HepG2 (cell line): ENCODE data around the gene PLSCR3. TPM values are rescaled to one million over a fixed set of nuclear protein-coding genes. Genes with fewer than 3 reads are reported as not detected.

Source experiments
- ATF1 ChIP-seq: IDR thresholded peaks from 2 replicates; pipeline ENCODE4 v1.6.1; 2016; ENCODE audit warnings: mild to moderate bottlenecking, control low read depth
- ATF5 ChIP-seq: sonication (generic); formaldehyde crosslinking; IDR thresholded peaks from 2 replicates; pipeline ENCODE4 v1.4.0; 2020; ENCODE audit warnings: mild to moderate bottlenecking, low read depth, missing genetic modification reagents
- ATM ChIP-seq: fragments of 450-650 bp; IDR thresholded peaks from 2 replicates; pipeline ENCODE4 v1.7.1; 2017; ENCODE audit warnings: mild to moderate bottlenecking, borderline replicate concordance
- FOXP1 ChIP-seq, 2 experiments: fragments of 450-650 bp in 1 of 2; IDR thresholded peaks; 2 replicates each; pipeline ENCODE4 v1.6.1; 2017 to 2018; ENCODE audit warnings: antibody characterized with exemption in 1 of 2
- LBX2 ChIP-seq: sonication (generic); formaldehyde crosslinking; IDR thresholded peaks from 2 replicates; pipeline ENCODE4 v1.5.0; 2020; ENCODE audit warnings: missing genetic modification reagents, mild to moderate bottlenecking, borderline replicate concordance
- MTA3 ChIP-seq: sonication (generic); formaldehyde crosslinking; IDR thresholded peaks from 2 replicates; pipeline ENCODE4 v1.4.0; 2020; ENCODE audit warnings: missing genetic modification reagents
- RFXAP ChIP-seq: sonication (generic); formaldehyde crosslinking; IDR thresholded peaks from 2 replicates; pipeline ENCODE4 v1.4.0; 2020; ENCODE audit warnings: missing genetic modification reagents, borderline replicate concordance
- ZFY ChIP-seq: sonication (generic); formaldehyde crosslinking; IDR thresholded peaks from 2 replicates; pipeline ENCODE4 v1.4.0; 2020; ENCODE audit warnings: missing genetic modification reagents
- ZHX2 ChIP-seq, 2 experiments: sonication (generic) in 1 of 2; formaldehyde crosslinking in 1 of 2; IDR thresholded peaks; 2 replicates each; pipeline versions ENCODE4 v1.6.1 to v1.9.0; 2014 to 2022; ENCODE audit warnings: antibody characterized with exemption in 1 of 2, borderline replicate concordance in 1 of 2, inconsistent platforms in 1 of 2, low read depth in 1 of 2, missing genetic modification reagents in 1 of 2
- ZNF281 ChIP-seq: sonication (generic); formaldehyde crosslinking; IDR thresholded peaks from 2 replicates; pipeline ENCODE4 v1.4.0; 2020; ENCODE audit warnings: missing genetic modification reagents, borderline replicate concordance
- ZNF367 ChIP-seq: sonication (generic); formaldehyde crosslinking; IDR thresholded peaks from 2 replicates; pipeline ENCODE4 v1.4.0; 2020; ENCODE audit warnings: missing genetic modification reagents, borderline replicate concordance
- ZNF44 ChIP-seq: sonication (generic); formaldehyde crosslinking; IDR thresholded peaks from 2 replicates; pipeline ENCODE4 v1.5.1; 2020; ENCODE audit warnings: mild to moderate bottlenecking, missing genetic modification reagents
- ZNF513 ChIP-seq: sonication (generic); formaldehyde crosslinking; conservative IDR thresholded peaks from 2 replicates; pipeline ENCODE4 v1.5.0; 2020; ENCODE audit warnings: missing genetic modification reagents
- ZNF784 ChIP-seq: sonication (generic); formaldehyde crosslinking; IDR thresholded peaks from 2 replicates; pipeline ENCODE4 v1.5.1; 2020; ENCODE audit warnings: missing genetic modification reagents, mild to moderate bottlenecking, borderline replicate concordance
- ZZZ3 ChIP-seq: sonication (generic); formaldehyde crosslinking; IDR thresholded peaks from 2 replicates; pipeline ENCODE4 v1.4.0; 2020; ENCODE audit warnings: missing genetic modification reagents, mild to moderate bottlenecking, borderline replicate concordance
- polyA plus RNA-seq, 8 experiments: library from polyadenylated mRNA; depleted of rRNA in 3 of 8; stranded (reverse) in 7 of 8; unstranded in 1 of 8; fragments of >200 nt; fragmentation: Illumina TruSeq in 4 of 8; extraction: Trizol in 4 of 8; gene quantifications; 2 replicates each; pipeline versions ENCODE4 v1.2.1 to v1.2.3, GENCODE V29; 2011 to 2016; ENCODE audit warnings: low read depth in 4 of 8, missing spikeins in 1 of 8, mixed read lengths in 1 of 8; ENCODE audit not compliant: insufficient read depth in 1 of 8
- total RNA-seq, 5 experiments: library from RNA; depleted of rRNA; stranded (reverse); fragments of >200 nt; fragmentation: Illumina TruSeq; extraction: Trizol; gene quantifications; 2 replicates each; pipeline ENCODE4 v1.2.3, GENCODE V29; 2016; ENCODE audit warnings: low read depth in 1 of 5

Gene PLSCR3
- total and polyA plus RNA-seq, 2 of the 13 experiments (the other 11 are each of a cell fraction or from before 2014, with no cell fraction given): 5.6 to 6.2 TPM

- 0 out of 2 replicates have a peak, but pooled peaks have one; percentile 30 for TF ChIP-seq ZZZ3 (CRISPR knock-in tag)
- no peak for TF ChIP-seq ATF5 (CRISPR knock-in tag)
- no peak for TF ChIP-seq ZHX2 (IDR thresholded peaks at IDR 0.05; ENCODE audit: low read depth)
- TF ChIP-seq ZHX2 (CRISPR knock-in tag; IDR thresholded peaks at IDR 0.05; ENCODE audit: borderline replicate concordance): no peak
- TF ChIP-seq ATF1: no peak
- no peak for TF ChIP-seq ZNF784 (CRISPR knock-in tag)
- TF ChIP-seq FOXP1 (IDR thresholded peaks at IDR 0.05): no peak
- no peak for TF ChIP-seq FOXP1 (CRISPR knock-in tag; IDR thresholded peaks at IDR 0.05)
- no peak for TF ChIP-seq MTA3
- no peak for TF ChIP-seq ZNF367 (CRISPR knock-in tag)
- 0 out of 2 replicates have a peak, but pooled peaks have one; percentile 32 for TF ChIP-seq LBX2 (CRISPR knock-in tag)
- TF ChIP-seq ZNF281 (CRISPR knock-in tag): no peak
- no peak for TF ChIP-seq ATM
- peak; percentile 69 for TF ChIP-seq ZFY (CRISPR knock-in tag)
- TF ChIP-seq RFXAP (CRISPR knock-in tag): no peak
- no peak for TF ChIP-seq ZNF44 (CRISPR knock-in tag)
- TF ChIP-seq ZNF513: no peak
Observed at GRCh38 chr17:7380855-7381683, 13.3 kb downstream of the PLSCR3 start, which contains the start of gene TNK1 (continued).
